Stomach (tissue), 9 donors: ENCODE data around the gene NRP2. TPM values are rescaled to one million over a fixed set of nuclear protein-coding genes. Genes with fewer than 3 reads are reported as not detected.

Experiments used
- DNase-seq, 2 donors: peaks; one replicate each; pipeline versions ENCODE4 v3.0.0 to v3.0.0-alpha.2; 2013 to 2019
- H3K27ac ChIP-seq, 5 donors: fragments of 200-600 bp in 4 of 5; sonication (generic) in 4 of 5; one replicate each; pipeline ENCODE4 v1.5.1; 2013 to 2019; ENCODE audit warnings: mild to moderate bottlenecking in 1 of 5, moderate library complexity in 1 of 5
- H3K27me3 ChIP-seq, 3 donors: fragments of 200-600 bp; sonication (generic); one replicate each; pipeline ENCODE4 v1.5.1; 2017 to 2019; ENCODE audit warnings: mixed run types in 1 of 3
- H3K36me3 ChIP-seq, 4 donors: fragments of 200-600 bp; sonication (generic); 1 replicate in 3 of 4; 2 replicates in 1 of 4; pipeline ENCODE4 v1.5.1; 2016 to 2019
- H3K4me1 ChIP-seq, 4 donors: fragments of 200-600 bp; sonication (generic); one replicate each; pipeline ENCODE4 v1.5.1; 2016 to 2019
- H3K4me3 ChIP-seq, 4 donors: fragments of 200-600 bp; sonication (generic) in 3 of 4; one replicate each; pipeline ENCODE4 v1.5.1; 2016 to 2019; ENCODE audit warnings: mild to moderate bottlenecking in 1 of 4
- H3K9me3 ChIP-seq, 4 donors: fragments of 200-600 bp; sonication (generic); one replicate each; pipeline ENCODE4 v1.5.1; 2016 to 2019
- CTCF ChIP-seq, 7 experiments: fragments of 450-650 bp in 4 of 7; fragments of 200-600 bp in 3 of 7; sonication (generic) in 3 of 7; IDR thresholded peaks; one replicate each; pipeline ENCODE4 v1.5.1; 2016 to 2019; ENCODE audit warnings: antibody characterized with exemption in 7 of 7, control low read depth in 2 of 7, mild to moderate bottlenecking in 1 of 7
- EP300 ChIP-seq: sonication (generic); formaldehyde crosslinking; IDR thresholded peaks from one replicate; pipeline ENCODE4 v1.6.1; 2017; ENCODE audit warnings: antibody characterized with exemption
- POLR2A ChIP-seq, 4 donors: fragments of 450-650 bp; IDR thresholded peaks; one replicate each; pipeline ENCODE4 v1.6.1; 2016; ENCODE audit warnings: antibody characterized with exemption in 4 of 4, control low read depth in 2 of 4, mild to moderate bottlenecking in 1 of 4, moderate library complexity in 1 of 4
- POLR2AphosphoS5 ChIP-seq, 3 donors: sonication (generic); formaldehyde crosslinking; IDR thresholded peaks; one replicate each; pipeline ENCODE4 v1.6.1; 2016; ENCODE audit warnings: antibody characterized with exemption in 3 of 3
- WGBS, 5 donors: extraction: QIAGEN DNeasy Blood & Tissue Kit in 3 of 5; methylation state at CpG; one replicate each; pipeline versions ENCODE4 v1.1.5 to v1.1.7; 2013 to 2018; 5-methylcytosine and 5-hydroxymethylcytosine counted together
- intact Hi-C: fragments of 100-400 bp; cut with DNase I; formaldehyde crosslinking; loops from one replicate; pipeline ENCODE4 v1.15.1; 2023; ENCODE audit warnings: low total_unique reads
- polyA plus RNA-seq, 3 donors: library from polyadenylated mRNA; stranded (reverse); fragments of 200-250 nt; gene quantifications; one replicate each; pipeline ENCODE4 v1.2.3, GENCODE V29; 2013
- total RNA-seq, 5 donors: library from RNA; depleted of rRNA; stranded (reverse); fragments of >200 nt; gene quantifications; one replicate each; pipeline versions ENCODE4 v1.1.0 to v1.2.3, GENCODE V29; 2014 to 2016
- donor health status: healthy with polysubstance abuse.
- donor health status: Bipolar disorder and iron deficiency.
- donor health status: healthy.

NRP2 gene
- total and polyA plus RNA-seq, 8 donors, result 0.92 to 166 (median 31.6) TPM

- Histone ChIP-seq H3K4me3 (no peak overlapping the region), H3K27ac (peak overlapping the region; percentile 22 to 80 (median 73)), H3K27me3 (no peaks in the 10 kb centered on the region), H3K36me3 (peaks cover 0 to 26% (median 6%) of the 10 kb centered on the region in 4 donors), H3K9me3 (no peaks in the 10 kb centered on the region), H3K4me1 (peaks cover 35 to 81% (median 60%) of the 10 kb centered on the region in 4 donors)
- intact Hi-C loops, result loop anchor here (10.0 kb wide), 1 partner anchor 116 kb away; no protein-coding TSS in a partner anchor
- no peak for DNase-seq
- 45 to 72% (median 57%) methylated on average over 4 of the region's 4 CpGs for WGBS, 5 donors
- TF ChIP-seq CTCF (IDR thresholded peaks at IDR 0.05) (no peak), POLR2AphosphoS5 (IDR thresholded peaks at IDR 0.05) (peak in 1 of 3 donors; percentile 6)
These were observed 86.7 kb downstream of the NRP2 start for GRCh38 chr2:205768815-205769494.

GRCh38 chr2:205769495-205769850, 87.2 kb downstream of the NRP2 start:
- no peak for TF ChIP-seq POLR2AphosphoS5 (IDR thresholded peaks at IDR 0.05)
- TF ChIP-seq CTCF (IDR thresholded peaks at IDR 0.05), result no peak
- TF ChIP-seq EP300, result no peak
- TF ChIP-seq POLR2A (IDR thresholded peaks at IDR 0.05), result no peak
- Histone ChIP-seq H3K9me3 (no peaks in the 10 kb centered on the region), H3K27me3 (no peaks in the 10 kb centered on the region), H3K4me3 (no peak overlapping the region), H3K4me1 (peaks cover 35 to 80% (median 55%) of the 10 kb centered on the region in 4 donors), H3K27ac (peak overlapping the region in 4 of 5 donors; percentile 22 to 80 (median 74)), H3K36me3 (peaks cover 0 to 22% (median 6%) of the 10 kb centered on the region in 4 donors)
- WGBS, 5 donors, result 23 to 37% (median 27%) methylated on average over 3 of the region's 3 CpGs
- DNase-seq, result no peak
- intact Hi-C loops, result loop anchor here (10.0 kb wide), 1 partner anchor 115 kb away; no protein-coding TSS in a partner anchor

- Histone ChIP-seq H3K4me1 (peaks cover 35 to 81% (median 54%) of the 10 kb centered on the region in 4 donors), H3K4me3 (no peak overlapping the region), H3K9me3 (no peaks in the 10 kb centered on the region), H3K27me3 (no peaks in the 10 kb centered on the region), H3K36me3 (peaks cover 0 to 19% (median 6%) of the 10 kb centered on the region in 4 donors), H3K27ac (peak overlapping the region; percentile 1 to 80 (median 73))
- WGBS, 5 donors, result 26 to 58% (median 43%) methylated on average over 7 of the region's 7 CpGs
- no peak for TF ChIP-seq POLR2A (IDR thresholded peaks at IDR 0.05)
- no peak for TF ChIP-seq EP300
- no peak for TF ChIP-seq POLR2AphosphoS5 (IDR thresholded peaks at IDR 0.05)
- TF ChIP-seq CTCF (IDR thresholded peaks at IDR 0.05), result no peak
- intact Hi-C loops, result loop anchor here (10.0 kb wide), 1 partner anchor 115 kb away; no protein-coding TSS in a partner anchor
- peak in 1 of 2 donors; percentile 44 for DNase-seq
These were observed 87.6 kb downstream of the NRP2 start for GRCh38 chr2:205769879-205770278.

- TF ChIP-seq POLR2AphosphoS5 (IDR thresholded peaks at IDR 0.05) (no peak), EP300 (no peak), CTCF (IDR thresholded peaks at IDR 0.05) (no peak), POLR2A (IDR thresholded peaks at IDR 0.05) (no peak)
- Histone ChIP-seq H3K4me1 (peaks cover 35 to 88% (median 58%) of the 10 kb centered on the region in 4 donors), H3K36me3 (peaks cover 0 to 12% (median 4%) of the 10 kb centered on the region in 4 donors), H3K27me3 (no peaks in the 10 kb centered on the region), H3K27ac (peak overlapping the region; percentile 34 to 80 (median 73)), H3K9me3 (no peaks in the 10 kb centered on the region), H3K4me3 (no peak overlapping the region)
- 41 to 75% (median 53%) methylated on average over 7 of the region's 7 CpGs for WGBS, 5 donors
- intact Hi-C loops, result no loop called here
- no peak for DNase-seq
These were observed 88.3 kb downstream of the NRP2 start for GRCh38 chr2:205770577-205770976.
